ENCODE data around the gene ALK.

DNA sequence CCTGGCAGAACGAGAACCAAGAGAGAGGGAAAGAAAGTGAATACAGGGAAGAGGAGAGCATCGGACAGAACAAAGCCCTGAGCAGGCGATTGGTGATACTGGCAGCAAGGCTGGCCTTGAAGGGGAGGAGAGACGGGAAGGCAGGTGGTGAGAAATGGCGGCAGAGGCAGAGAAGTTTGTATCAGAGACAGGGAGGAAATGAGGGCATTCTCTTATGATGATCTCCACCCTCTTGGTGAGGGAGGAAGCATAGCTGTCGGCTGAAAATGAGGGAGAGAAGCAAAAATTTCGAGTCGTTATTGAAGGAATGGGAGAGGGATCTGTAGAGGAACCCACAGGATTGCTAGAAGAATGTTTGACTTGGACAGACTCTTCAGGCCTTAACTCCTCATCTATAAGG lies 725.6 kb downstream of the ALK start:
- TF ChIP-seq CTCF (IDR thresholded peaks at IDR 0.05; ENCODE audit: low read depth, low read length) (no peak), POLR2A (IDR thresholded peaks at IDR 0.05; ENCODE audit: extremely low read depth, insufficient read length) (no peak)
- TF ChIP-seq, protein P1, sequence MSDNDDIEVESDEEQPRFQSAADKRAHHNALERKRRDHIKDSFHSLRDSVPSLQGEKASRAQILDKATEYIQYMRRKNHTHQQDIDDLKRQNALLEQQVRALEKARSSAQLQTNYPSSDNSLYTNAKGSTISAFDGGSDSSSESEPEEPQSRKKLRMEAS (IDR thresholded peaks at IDR 0.05; ENCODE audit: low read depth, low read length): no peak

Data from NB4 (cell line).